ENCODE data around the gene EHMT1.

DNA sequence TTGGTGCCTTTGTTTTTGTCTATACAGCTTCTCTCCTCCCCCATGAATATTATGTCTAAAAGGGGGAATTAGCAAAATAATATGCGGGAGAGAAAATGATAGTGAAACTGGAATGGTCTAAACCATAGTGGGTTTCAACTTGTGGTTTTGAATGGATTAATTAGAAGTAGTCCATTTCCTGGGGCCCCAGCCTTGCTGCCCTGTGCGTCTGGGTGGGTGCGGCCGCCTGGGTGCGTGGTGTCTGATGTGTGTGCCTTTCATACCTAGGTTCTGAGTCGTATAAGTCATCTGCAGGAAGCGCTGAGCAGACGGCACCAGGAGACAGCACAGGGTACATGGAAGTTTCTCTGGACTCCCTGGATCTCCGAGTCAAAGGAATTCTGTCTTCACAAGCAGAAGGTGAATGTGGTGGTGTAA, 138.8 kb downstream of the EHMT1 start:
- TF ChIP-seq EP300 (IDR thresholded peaks at IDR 0.05; ENCODE audit: borderline replicate concordance) (no peak), CEBPB (IDR thresholded peaks at IDR 0.05) (no peak), CREB1 (IDR thresholded peaks at IDR 0.05; ENCODE audit: low read depth) (no peak), NFIC (IDR thresholded peaks at IDR 0.05) (no peak), ZBTB7A (IDR thresholded peaks at IDR 0.05; ENCODE audit: low read depth) (no peak), YY1 (IDR thresholded peaks at IDR 0.05; ENCODE audit: low read depth) (no peak), TAF1 (IDR thresholded peaks at IDR 0.05; ENCODE audit: low read depth) (no peak), TCF12 (IDR thresholded peaks at IDR 0.05; ENCODE audit: low read depth) (no peak)
- TF ChIP-seq, protein P1, sequence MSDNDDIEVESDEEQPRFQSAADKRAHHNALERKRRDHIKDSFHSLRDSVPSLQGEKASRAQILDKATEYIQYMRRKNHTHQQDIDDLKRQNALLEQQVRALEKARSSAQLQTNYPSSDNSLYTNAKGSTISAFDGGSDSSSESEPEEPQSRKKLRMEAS (IDR thresholded peaks at IDR 0.05): no peak
